Measurements from ENCODE around the gene MFAP3. TPM values are rescaled to one million over a fixed set of nuclear protein-coding genes. Genes with fewer than 3 reads are reported as not detected.

MFAP3 gene
- polyA plus RNA-seq (103 and 104 TPM in 2 replicates), polyA minus RNA-seq (304 and 323 TPM in 2 replicates)

DNA sequence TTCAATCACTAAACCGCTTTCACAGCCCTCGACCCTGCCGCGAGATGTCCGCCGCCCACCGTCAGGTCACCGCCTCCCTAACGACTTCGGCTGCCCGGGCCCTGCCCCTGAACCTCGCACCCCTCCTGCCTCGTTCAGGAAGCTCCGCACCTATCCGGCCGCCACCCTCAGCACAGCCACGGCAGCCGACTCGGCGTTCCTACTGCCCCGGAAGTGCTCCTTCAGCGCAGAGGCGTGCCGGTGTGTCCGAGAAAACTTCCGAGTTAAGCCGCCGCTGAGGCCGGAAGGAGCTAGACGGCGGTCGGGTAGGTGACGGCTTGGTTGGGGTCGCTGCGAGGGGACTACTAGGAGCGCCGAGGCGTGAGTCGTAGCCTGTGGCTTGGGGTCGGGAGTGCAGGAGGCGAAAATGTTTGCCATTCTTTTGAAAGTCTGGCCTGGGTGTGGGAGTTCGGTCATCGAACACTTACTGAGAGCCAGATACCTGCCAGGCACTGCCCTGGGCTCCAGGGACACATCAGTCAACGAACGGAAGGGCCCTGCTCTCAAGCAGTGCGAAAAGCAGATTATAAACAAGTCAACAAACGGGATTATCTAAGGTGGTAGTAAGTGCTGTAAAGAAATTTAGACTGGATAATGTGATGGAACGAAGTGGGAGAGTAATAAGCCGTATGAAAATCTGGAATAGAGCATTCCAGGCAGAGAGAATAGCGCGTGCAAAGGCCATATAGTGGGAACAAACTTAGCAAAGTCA lies at the start of gene MFAP3, which contains the start of gene FAM114A2:
Gene MFAP3 (plus strand): TSS at position 261 of the 751 bp plus-strand sequence. CDS start 10,756 bp downstream, outside the sequence.
Gene FAM114A2 (minus strand): TSS at position 204 of the 751 bp plus-strand sequence. CDS start 3,957 bp downstream, outside the sequence.
- Histone ChIP-seq H3K4me2 (ENCODE audit: low read length) (peak within 1 kb of the TSS; percentile 86), H3K27me3 (ENCODE audit: insufficient read depth, low read depth, low read length) (no peaks in the 10 kb centered on the region), H3K4me3 (ENCODE audit: low read length) (peak within 1 kb of the TSS; percentile 83), H3K27ac (ENCODE audit: low read length) (peak within 1 kb of the TSS; percentile 75), H3K36me3 (ENCODE audit: insufficient read depth, low read length) (no peaks in the 10 kb centered on the region), H4K20me1 (ENCODE audit: insufficient read depth) (no peaks in the 10 kb centered on the region), H3F3A (ENCODE audit: insufficient read depth, low read length, poor library complexity, severe bottlenecking) (no peaks in the 10 kb centered on the region), H2AFZ (ENCODE audit: low read depth, low read length) (peak within 1 kb of the TSS; percentile 81), H3K9me3 (ENCODE audit: low read length) (no peaks in the 10 kb centered on the region), H3K79me2 (replicated peaks; ENCODE audit: insufficient read depth, low read length) (peaks cover 30% of the 10 kb centered on the region), H3K9me2 (ENCODE audit: insufficient read depth, low read length) (no peaks in the 10 kb centered on the region), H3K9ac (ENCODE audit: low read length) (peak within 1 kb of the TSS; percentile 80)
- TF ChIP-seq RAD21 (conservative IDR thresholded peaks at IDR 0.05) (no peak), EZH2 (IDR thresholded peaks at IDR 0.05; ENCODE audit: borderline replicate concordance, insufficient read depth, low read length, poor library complexity, severe bottlenecking) (no peak), EP300 (conservative IDR thresholded peaks at IDR 0.05; ENCODE audit: poor library complexity, severe bottlenecking) (peak; percentile 47), POLR2AphosphoS5 (IDR thresholded peaks at IDR 0.05) (peak; percentile 94), TAF1 (IDR thresholded peaks at IDR 0.05; ENCODE audit: low read depth) (peak; percentile 75), CTCF (IDR thresholded peaks at IDR 0.05; ENCODE audit: poor library complexity, severe bottlenecking) (peak; percentile 18), REST (IDR thresholded peaks at IDR 0.05; ENCODE audit: borderline replicate concordance) (peak; percentile 66), MXI1 (conservative IDR thresholded peaks at IDR 0.05; ENCODE audit: poor library complexity, severe bottlenecking) (peak; percentile 87), SMC3 (conservative IDR thresholded peaks at IDR 0.05; ENCODE audit: poor library complexity) (peak; percentile 48)

DNA sequence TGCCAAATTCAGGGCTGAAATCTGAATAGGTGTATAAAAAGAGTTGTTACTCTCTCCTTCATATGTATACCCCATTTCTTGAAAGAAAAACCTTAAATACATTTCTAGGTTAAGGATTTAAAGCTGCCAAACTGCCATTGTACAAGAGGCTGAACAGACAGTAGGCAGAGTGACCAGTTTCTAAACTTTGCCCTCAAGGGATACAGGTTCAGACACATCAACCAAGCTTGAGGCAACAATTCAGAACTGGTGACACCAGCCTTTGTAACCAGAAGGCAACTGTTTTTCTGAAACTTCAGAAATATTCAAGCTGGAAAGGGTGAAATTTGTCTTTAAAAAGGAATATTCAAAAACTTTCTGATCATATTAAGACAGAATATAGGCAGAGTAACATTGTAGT lies 47.6 kb upstream of the MFAP3 start:
- Histone ChIP-seq H3K4me2 (ENCODE audit: low read length) (no peak overlapping the region), H3K79me2 (replicated peaks; ENCODE audit: insufficient read depth, low read length) (no peaks in the 10 kb centered on the region), H3K9ac (ENCODE audit: low read length) (no peak overlapping the region), H4K20me1 (ENCODE audit: insufficient read depth) (no peaks in the 10 kb centered on the region), H3K9me2 (ENCODE audit: insufficient read depth, low read length) (no peaks in the 10 kb centered on the region), H3K4me3 (ENCODE audit: low read length) (no peak overlapping the region), H3K27ac (ENCODE audit: low read length) (no peak overlapping the region), H2AFZ (ENCODE audit: low read depth, low read length) (no peak overlapping the region), H3K36me3 (ENCODE audit: insufficient read depth, low read length) (no peaks in the 10 kb centered on the region), H3K9me3 (ENCODE audit: low read length) (no peaks in the 10 kb centered on the region), H3K27me3 (ENCODE audit: insufficient read depth, low read depth, low read length) (no peaks in the 10 kb centered on the region), H3F3A (ENCODE audit: insufficient read depth, low read length, poor library complexity, severe bottlenecking) (no peaks in the 10 kb centered on the region)
- TF ChIP-seq EP300 (conservative IDR thresholded peaks at IDR 0.05; ENCODE audit: poor library complexity, severe bottlenecking): no peak
- no peak for TF ChIP-seq REST (IDR thresholded peaks at IDR 0.05; ENCODE audit: borderline replicate concordance)
- no peak for TF ChIP-seq RAD21 (conservative IDR thresholded peaks at IDR 0.05)
- TF ChIP-seq MXI1 (conservative IDR thresholded peaks at IDR 0.05; ENCODE audit: poor library complexity, severe bottlenecking): no peak
- TF ChIP-seq POLR2AphosphoS5 (IDR thresholded peaks at IDR 0.05): no peak
- no peak for TF ChIP-seq CTCF (IDR thresholded peaks at IDR 0.05; ENCODE audit: poor library complexity, severe bottlenecking)
- no peak for TF ChIP-seq TAF1 (IDR thresholded peaks at IDR 0.05; ENCODE audit: low read depth)

Data from neural cell (in vitro differentiated cells).